ENCODE measurements around the gene KSR1.

KSR1 gene

DNA sequence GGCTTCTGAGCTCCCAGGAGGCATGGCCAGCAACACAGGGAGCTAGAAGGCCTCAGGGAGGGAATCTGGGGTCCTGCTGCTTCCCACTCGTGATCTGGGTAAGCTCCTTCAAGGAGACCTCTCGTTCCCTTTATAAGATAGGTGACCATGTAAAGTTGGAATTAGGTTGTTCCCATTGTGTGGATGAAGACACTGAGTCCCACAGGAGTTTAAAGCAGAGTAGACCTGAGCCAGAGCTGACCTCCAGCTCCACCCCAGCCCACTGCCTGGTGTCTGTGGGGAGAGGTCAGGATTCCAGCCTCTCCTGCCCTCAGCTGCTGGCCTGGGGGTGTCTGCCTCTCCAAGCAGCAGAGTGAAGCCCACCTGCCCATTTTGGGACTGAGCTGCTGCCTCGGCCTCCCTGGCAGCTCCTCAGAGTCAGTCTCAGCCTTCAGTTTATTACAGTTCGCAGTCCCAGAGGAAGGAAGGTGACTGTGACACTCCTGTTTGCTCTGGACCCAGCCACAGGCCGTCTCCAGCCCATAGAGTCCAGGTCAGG, 141.6 kb downstream of the KSR1 start:
- no peak for DNase-seq

GRCh38 chr17:27598337-27599050, 142.2 kb downstream of the KSR1 start:
- no peak for DNase-seq

GRCh38 chr17:27600471-27600870, 144.2 kb downstream of the KSR1 start:
- DNase-seq: no peak

DNA sequence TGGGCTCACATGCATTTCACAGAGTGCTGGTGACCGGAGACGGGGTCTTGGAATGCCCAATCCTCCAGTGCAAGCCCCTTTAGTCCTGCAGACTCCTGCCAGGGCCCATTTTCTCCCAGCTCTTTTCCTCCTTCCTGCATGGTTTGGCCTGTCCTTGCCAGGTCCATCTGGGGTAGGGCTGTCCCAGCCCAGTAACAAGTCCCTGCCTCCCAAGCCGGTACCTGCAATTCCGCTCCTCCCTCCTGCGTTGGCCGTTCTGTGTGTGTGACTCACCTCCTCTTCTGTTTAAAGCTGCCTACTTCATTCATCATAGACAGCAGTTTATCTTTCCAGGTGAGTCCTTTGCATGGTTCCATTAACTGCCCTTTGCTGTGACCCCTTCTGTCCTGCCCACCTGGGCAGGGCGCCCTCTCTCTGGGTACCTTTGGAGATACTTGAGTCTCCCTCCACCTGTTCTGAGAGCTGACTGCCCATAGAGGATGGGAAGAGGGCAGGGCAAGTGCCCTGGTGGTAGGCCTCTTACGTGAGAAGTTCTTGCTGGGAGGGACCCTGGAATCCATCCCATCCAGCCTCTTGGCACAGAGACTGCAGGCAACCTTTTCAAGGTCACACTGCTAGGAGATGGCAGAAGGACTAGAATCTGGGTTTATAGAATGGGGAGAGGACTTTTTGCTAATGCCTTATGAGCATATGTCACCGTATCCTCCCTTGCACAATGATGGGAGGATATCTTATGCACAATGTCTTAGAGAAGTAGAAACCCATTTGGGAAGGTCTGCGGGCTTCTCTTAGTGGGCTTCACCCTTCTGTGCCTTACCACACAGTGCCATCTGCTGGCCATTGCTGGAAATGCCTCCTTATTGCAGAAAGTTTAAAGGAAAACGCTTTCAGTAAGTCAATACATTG, 145.1 kb downstream of the KSR1 start:
- DNase-seq: peak; percentile 85

DNA sequence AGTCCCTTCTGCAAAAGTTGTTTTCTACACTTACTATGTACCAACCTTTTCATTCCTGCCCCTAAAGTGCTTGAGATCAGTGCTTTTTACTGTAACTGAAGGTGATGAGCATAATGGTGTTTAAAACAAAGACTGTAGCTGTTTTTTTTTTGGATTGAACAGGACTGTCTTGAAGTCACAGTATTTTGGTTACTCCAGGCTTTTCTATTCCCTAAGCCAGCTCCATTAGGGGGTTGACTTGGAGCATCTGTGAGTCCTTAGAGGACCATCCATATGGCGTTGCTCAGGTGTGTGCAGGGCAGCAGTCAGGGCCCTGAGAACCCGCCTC, 145.7 kb downstream of the KSR1 start:
- no peak for DNase-seq

DNA sequence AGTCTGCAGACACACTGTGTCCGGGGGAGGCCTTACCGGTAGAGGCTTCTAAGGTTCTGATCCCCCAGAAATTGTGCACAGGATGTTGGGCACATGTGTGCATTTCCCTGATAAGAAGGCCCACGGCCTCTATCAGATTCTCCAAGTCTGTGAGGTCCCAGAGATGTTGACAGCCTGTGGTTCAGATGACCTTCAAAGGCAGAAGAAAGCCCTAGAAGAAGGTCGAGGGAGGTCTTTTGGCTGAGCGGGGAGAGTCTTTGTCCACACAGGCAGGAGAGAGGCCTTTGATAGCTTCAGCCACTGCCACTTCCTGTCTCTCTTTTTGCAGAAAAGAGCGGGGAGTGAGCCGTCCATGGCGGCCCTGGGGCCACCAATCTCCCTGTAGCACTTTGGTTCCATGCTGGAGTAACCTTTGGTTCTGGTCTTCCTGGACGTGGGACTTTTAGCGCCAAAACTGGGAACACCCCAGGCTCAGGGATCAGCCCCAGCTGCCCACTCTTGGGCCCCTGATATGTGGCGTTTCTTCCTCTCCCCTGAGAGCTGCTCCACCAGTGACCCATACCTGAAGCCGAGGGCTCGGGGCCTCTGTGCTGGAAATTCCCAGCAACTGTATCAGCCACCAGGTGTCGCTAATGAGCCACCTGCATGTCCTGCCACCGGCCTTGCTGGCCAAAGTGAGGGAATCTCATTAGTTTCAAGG, 146.6 kb downstream of the KSR1 start:
- peak; percentile 61 for DNase-seq

- DNase-seq: no peak
These were observed 147.1 kb downstream of the KSR1 start for GRCh38 chr17:27603421-27603770.

DNA sequence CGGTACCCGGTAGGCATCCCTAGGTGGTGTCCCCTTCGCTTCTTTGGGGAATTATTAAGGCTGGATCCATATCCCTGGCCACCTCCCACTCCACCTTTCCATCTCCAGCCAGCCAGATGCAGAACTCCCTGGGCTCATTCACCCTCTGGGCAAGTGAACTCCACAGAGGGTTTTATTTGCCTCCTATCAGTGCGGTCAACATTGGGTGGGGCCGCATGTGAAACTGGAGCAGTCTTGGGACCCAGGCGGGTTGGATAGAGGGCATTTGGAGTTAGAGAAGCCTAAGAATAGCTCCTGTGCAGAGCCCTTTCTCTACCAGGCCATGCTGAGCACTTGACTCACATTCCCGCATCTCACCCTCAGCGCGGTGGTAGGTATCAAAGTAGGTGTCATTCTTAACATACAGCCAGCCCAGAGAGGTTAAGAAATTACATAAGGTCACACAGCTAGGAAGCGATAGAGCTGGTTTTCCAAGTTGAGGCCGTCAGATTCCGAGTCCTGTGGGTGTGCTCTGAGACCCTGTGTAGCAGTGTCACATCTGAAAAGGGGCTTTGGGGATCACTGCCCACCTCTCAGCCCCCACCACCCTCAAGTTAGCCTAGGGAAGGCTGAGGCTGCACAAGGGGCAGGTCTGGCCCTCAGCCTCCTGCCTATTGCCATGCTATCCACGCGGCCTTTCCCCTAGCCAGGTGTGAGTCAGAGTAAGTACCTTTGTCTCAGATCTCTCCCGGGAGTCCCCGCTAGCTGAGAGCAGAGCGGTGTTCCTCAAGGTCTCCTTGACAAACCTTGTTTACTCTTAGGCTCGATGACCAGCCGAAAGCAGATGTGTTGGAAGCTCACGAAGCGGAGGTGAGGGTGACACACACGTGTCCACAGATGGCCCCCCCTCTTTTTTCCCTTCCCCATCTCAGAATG, 147.9 kb downstream of the KSR1 start:
- DNase-seq: no peak

DNA sequence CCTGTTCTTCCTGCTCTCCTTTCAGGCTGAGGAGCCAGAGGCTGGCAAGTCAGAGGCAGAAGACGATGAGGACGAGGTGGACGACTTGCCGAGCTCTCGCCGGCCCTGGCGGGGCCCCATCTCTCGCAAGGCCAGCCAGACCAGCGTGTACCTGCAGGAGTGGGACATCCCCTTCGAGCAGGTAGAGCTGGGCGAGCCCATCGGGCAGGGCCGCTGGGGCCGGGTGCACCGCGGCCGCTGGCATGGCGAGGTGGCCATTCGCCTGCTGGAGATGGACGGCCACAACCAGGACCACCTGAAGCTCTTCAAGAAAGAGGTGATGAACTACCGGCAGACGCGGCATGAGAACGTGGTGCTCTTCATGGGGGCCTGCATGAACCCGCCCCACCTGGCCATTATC, 149.2 kb downstream of the KSR1 start:
- DNase-seq: no peak

DNA sequence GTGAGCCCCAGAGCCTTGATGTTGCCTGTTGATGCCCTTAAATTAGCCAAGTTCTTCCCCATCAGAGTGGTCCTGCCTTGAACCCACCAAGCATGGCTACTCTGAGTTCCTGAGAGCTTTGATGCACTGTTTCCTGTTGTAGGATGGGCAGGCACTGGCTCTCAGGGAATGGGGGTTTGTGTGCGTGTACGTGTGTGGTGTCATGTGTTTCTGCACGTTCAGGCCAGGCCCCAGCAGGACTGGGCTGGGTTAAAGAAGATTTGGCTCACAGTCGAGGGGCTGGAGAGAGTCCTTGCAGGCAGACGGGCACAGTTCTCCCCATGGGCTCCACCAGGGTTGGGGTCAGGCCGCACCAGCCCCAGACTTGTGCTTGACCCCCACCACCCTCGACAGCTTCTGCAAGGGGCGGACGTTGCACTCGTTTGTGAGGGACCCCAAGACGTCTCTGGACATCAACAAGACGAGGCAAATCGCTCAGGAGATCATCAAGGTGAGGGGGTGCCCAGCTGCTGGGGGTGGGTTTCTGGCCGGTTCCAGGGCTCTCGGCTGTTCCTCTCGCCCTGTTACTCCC, 151.4 kb downstream of the KSR1 start:
- DNase-seq: no peak

DNA sequence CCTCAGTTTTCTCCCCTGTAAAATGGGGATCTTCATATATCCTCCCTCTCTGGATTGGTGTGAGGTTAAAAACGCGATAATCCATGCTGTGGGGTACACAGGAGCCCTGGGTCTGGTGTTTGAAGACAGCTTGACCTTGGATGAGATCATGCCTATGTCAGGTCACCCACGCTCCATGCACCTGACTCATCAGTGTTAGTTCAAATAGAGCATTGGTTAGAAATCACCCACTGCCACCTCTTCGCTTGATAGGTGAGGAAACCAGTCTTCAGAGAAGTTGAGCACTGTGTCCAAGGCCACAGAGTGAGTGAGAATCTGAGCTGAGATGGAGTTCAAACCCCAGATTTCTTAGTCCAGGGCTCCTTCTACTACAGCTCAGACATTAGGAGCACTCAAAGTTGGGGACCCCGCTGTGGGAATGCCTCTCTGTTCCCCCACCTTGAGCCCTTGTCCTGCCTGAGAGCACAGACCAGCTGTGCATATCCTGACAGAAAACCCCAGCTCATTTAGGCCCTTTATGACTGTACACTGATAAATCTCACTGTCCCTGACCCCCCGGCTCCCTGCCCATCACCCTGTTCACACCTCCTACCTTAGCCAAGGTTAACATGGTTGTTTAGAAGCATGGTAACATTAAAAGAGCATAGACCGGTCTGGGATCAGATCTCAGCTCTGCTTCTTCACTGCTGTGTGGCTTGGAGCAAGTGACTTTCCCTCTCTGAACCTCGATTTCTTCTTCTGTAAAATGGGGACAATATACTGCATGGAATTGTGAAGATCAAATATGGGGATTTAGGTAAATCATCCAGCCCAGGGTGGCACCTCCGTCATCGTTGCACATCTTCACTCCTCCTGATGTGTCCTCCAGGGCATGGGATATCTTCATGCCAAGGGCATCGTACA, 152.3 kb downstream of the KSR1 start:
- DNase-seq: no peak

GRCh38 chr17:27609611-27610303, 153.5 kb downstream of the KSR1 start:
- no peak for DNase-seq

GRCh38 chr17:27610304-27610677, 154.0 kb downstream of the KSR1 start:
- no peak for DNase-seq

DNA sequence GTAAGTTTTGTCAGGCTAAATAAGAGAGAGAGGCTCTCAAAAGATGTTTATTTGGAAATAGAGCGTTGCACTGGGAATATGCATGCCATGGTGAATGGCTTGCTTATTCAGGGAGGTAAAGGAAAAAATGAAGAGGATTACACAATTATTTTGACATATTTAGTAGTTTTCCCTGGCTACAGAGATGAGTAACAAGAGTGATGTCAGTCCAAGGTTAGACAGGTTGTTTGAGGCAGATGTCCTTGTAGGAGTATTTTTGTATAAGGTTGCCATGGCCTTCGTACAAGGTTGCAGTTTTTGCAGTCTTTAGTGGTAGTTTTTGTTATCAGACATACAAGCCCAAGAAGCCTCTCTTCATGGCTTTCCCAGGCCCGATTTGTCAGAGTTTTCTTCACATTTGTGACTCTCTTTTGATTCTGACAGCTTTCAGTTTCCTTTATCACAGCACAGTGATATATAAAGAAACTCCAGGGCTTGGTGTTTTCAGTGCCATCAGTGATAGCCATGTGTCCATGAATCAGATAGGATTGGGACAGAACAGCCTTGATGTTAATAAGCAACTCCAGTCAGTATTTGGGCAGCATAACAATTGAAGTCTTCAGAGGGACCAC, 156.0 kb downstream of the KSR1 start:
- no peak for DNase-seq

DNA sequence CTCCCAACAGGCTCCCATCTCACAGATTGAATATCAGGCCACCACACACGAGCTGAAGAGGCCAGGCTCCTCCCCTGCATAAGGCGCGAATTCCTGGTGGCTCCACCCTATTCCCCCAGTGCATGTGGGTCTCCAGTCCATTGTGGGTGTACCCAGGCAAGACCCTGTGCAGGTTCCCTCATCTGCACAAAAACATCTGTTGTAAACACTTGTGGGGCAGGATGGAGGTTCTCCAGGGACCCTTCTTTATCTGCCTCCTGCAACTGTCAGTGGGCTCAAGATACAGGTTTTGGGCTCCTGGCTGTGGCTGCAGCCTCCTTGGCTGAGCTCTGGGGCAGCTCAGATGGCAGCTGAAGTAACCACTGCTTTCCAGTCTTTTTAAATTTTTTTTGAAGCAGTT, 157.2 kb downstream of the KSR1 start:
- no peak for DNase-seq

GRCh38 chr17:27615121-27615520, 158.9 kb downstream of the KSR1 start:
- DNase-seq: no peak

DNA sequence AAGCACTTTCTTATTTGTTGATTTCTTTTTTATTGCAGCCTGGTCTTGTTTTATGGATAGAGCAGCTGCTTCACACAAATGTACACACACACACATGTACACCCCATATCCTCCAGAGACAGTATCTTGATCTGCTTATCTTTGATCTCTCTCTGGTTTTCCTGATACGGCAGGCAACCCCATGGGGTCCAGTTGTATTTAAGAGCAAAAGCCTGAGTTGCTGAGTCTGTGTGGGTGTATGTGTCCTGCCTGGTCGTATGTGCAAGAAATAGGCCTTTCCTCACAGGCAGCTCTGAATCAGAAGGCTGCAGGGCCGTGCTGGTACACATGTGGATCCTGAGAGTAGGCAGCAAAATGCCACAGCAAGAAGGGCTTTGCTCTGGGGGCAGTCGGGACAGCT, 160.2 kb downstream of the KSR1 start:
- no peak for DNase-seq

DNA sequence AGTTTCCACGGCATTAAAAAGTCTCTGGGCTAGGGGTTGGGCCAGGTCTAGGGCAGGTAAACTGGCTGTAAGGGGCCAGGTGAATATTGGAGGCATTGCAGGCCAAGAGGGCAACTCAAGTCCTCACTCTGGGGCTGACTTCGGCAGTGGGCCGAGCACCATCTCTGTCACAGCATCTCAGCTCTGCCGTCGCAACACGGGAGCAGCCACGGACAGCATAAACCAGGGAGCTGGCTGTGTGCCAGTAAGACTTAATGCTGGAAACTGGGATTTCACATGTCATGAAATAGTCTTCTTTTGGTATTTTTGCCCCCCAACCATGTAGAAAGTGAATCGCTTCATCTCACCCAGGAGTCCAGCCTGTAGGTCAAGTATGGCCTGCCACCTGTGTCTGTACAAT, 162.2 kb downstream of the KSR1 start:
- no peak for DNase-seq

- no peak for DNase-seq
These were observed 164.5 kb downstream of the KSR1 start for GRCh38 chr17:27620721-27621120.

GRCh38 chr17:27621536-27621935, 165.3 kb downstream of the KSR1 start:
- no peak for DNase-seq
